K562 (cell line): Measurements from ENCODE around the gene CENPT. TPM values are rescaled to one million over a fixed set of nuclear protein-coding genes. Genes with fewer than 3 reads are reported as not detected.

Experiments
- ATAC-seq: fragments of 200-7000 bp; cut with Tn5 transposase; 3 replicates; pipeline ENCODE4 v1.9.1; 2020; ENCODE audit warnings: moderate library complexity
- BruUV-seq: library from RNA; stranded (reverse); fragments of 400-500 nt; replicated peaks from 2 replicates; lab custom pipeline; 2021; lab: Mats Ljungman, UMichigan
- CTCF ChIA-PET: fragments of 300-600 bp; formaldehyde crosslinking; extraction: SDS; loops from one replicate; lab custom pipeline; 2021; ENCODE audit warnings: low intra/inter-chr PET ratio; lab: Yijun Ruan, JAX
- POLR2A ChIA-PET: fragments of 300-600, 350-650 bp; sonication (Branson Sonifier 250); formaldehyde crosslinking; extraction: SDS; loops from one replicate; lab custom pipeline; 2021; ENCODE audit warnings: antibody characterized with exemption, inconsistent platforms; lab: Yijun Ruan, JAX
- DNase-seq, 4 experiments: peaks; one replicate each; pipeline versions ENCODE4 v3.0.0 to v3.0.0-alpha.2; 2011 to 2018; ENCODE audit warnings: low spot score in 3 of 4, mixed read lengths in 3 of 4; ENCODE audit errors: extremely low read depth in 1 of 4
- FAIRE-seq: peaks from 2 replicates; lab custom pipeline; 2011; peaks lifted over from hg19 to GRCh38; lab: Jason Lieb, UNC
- H2AFZ ChIP-seq: 2 replicates; pipeline ENCODE4 v1.6.0; 2011; ENCODE audit warnings: low read depth, low read length, control low read depth, inconsistent platforms
- H3K27ac ChIP-seq: fragments of 200-600 bp; 3 replicates; pipeline ENCODE4 v1.8.0; 2011; ENCODE audit warnings: low read depth, mild to moderate bottlenecking, control low read depth, inconsistent platforms, low read length, moderate library complexity, mixed read lengths; ENCODE audit errors: extremely low read depth
- H3K27me3 ChIP-seq, 2 experiments: fragments of 300-600 bp in 1 of 2; 2 replicates in 1 of 2; 3 replicates in 1 of 2; pipeline versions ENCODE4 v1.6.0 to v1.8.0; 2011; ENCODE audit warnings: inconsistent platforms in 2 of 2, low read length in 2 of 2, mild to moderate bottlenecking in 1 of 2, mixed read lengths in 1 of 2, moderate library complexity in 1 of 2; ENCODE audit not compliant: control insufficient read depth in 2 of 2, insufficient read depth in 2 of 2
- H3K36me3 ChIP-seq: fragments of 300-600 bp; 3 replicates; pipeline ENCODE4 v1.8.0; 2011; ENCODE audit warnings: mild to moderate bottlenecking, low read length, inconsistent platforms; ENCODE audit not compliant: control insufficient read depth, insufficient read depth
- H3K4me1 ChIP-seq, 2 experiments: fragments of 200-600 bp in 1 of 2; replicated peaks in 1 of 2; 2 replicates in 1 of 2; 3 replicates in 1 of 2; pipeline versions ENCODE4 v1.5.1 to v1.8.0; 2011; ENCODE audit warnings: inconsistent platforms in 2 of 2, low read length in 2 of 2, mild to moderate bottlenecking in 1 of 2, mixed read lengths in 1 of 2, moderate library complexity in 1 of 2; ENCODE audit not compliant: control insufficient read depth in 2 of 2, insufficient read depth in 2 of 2
- H3K4me2 ChIP-seq: 2 replicates; pipeline ENCODE4 v1.6.1; 2011; ENCODE audit warnings: low read length, control low read depth, inconsistent platforms, mixed read lengths; ENCODE audit not compliant: insufficient read depth
- H3K4me3 ChIP-seq: fragments of 200-600 bp; sonication (generic), shearing (Covaris generic); 2 replicates; pipeline ENCODE4 v1.5.1; 2016; ENCODE audit warnings: control low read depth, inconsistent platforms
- H3K79me2 ChIP-seq: fragments of 200-600 bp; 3 replicates; pipeline ENCODE4 v1.8.0; 2011; ENCODE audit warnings: low read length, inconsistent platforms; ENCODE audit not compliant: control insufficient read depth, insufficient read depth
- H3K9ac ChIP-seq, 2 experiments: 2 replicates each; pipeline versions ENCODE4 v1.6.0 to v1.6.1; 2011; ENCODE audit warnings: low read depth in 2 of 2, low read length in 2 of 2, control low read depth in 1 of 2, inconsistent platforms in 1 of 2, mild to moderate bottlenecking in 1 of 2, mixed read lengths in 1 of 2; ENCODE audit not compliant: insufficient read depth in 1 of 2
- H3K9me1 ChIP-seq: one replicate; pipeline ENCODE4 v1.6.0; 2011; ENCODE audit warnings: inconsistent platforms, mild to moderate bottlenecking, low read length, moderate library complexity; ENCODE audit not compliant: control insufficient read depth, insufficient read depth
- H3K9me3 ChIP-seq: replicated peaks from 2 replicates; pipeline ENCODE4 v1.5.1; 2011; ENCODE audit warnings: low read depth, low read length, inconsistent platforms; ENCODE audit not compliant: control insufficient read depth, insufficient read depth
- H4K20me1 ChIP-seq: replicated peaks from 2 replicates; pipeline ENCODE4 v1.6.1; 2011; ENCODE audit warnings: low read length, inconsistent platforms, mixed read lengths; ENCODE audit not compliant: control insufficient read depth, insufficient read depth
- ARID1B ChIP-seq: fragments of 450-650 bp; IDR thresholded peaks from 2 replicates; pipeline ENCODE4 v1.6.1; 2016; ENCODE audit warnings: antibody characterized with exemption, mild to moderate bottlenecking, inconsistent platforms
- CBX1 ChIP-seq: sonication (generic); IDR thresholded peaks from 2 replicates; pipeline ENCODE4 v1.6.1; 2016; ENCODE audit warnings: antibody characterized with exemption, low read depth, mild to moderate bottlenecking
- CCNT2 ChIP-seq: IDR thresholded peaks from 2 replicates; pipeline ENCODE4 v1.6.1; 2011; ENCODE audit warnings: borderline replicate concordance, low read depth, mild to moderate bottlenecking, moderate library complexity, mixed read lengths, low read length; ENCODE audit not compliant: insufficient read length; ENCODE audit errors: extremely low read depth
- IRF2 ChIP-seq: sonication (generic); formaldehyde crosslinking; IDR thresholded peaks from 2 replicates; pipeline ENCODE4 v1.8.1; 2022; ENCODE audit warnings: mild to moderate bottlenecking, missing genetic modification reagents
- POLR3A ChIP-seq: IDR thresholded peaks from 2 replicates; pipeline ENCODE4 v1.6.1; 2011; ENCODE audit warnings: borderline replicate concordance, mild to moderate bottlenecking, moderate library complexity; ENCODE audit not compliant: insufficient read length, insufficient read depth; ENCODE audit errors: extremely low read depth
- YY1 ChIP-seq, 3 experiments: IDR thresholded peaks; 2 replicates each; pipeline ENCODE4 v1.6.1; 2011; ENCODE audit warnings: low read length in 2 of 3, mild to moderate bottlenecking in 2 of 3, moderate library complexity in 2 of 3, borderline replicate concordance in 1 of 3, control low read depth in 1 of 3, low read depth in 1 of 3; ENCODE audit not compliant: insufficient read depth in 3 of 3, insufficient replicate concordance in 2 of 3, control insufficient read depth in 1 of 3, insufficient read length in 1 of 3; ENCODE audit errors: extremely low read depth in 1 of 3
- ZFP1 ChIP-seq: fragments of 450-650 bp; formaldehyde crosslinking; IDR thresholded peaks from 2 replicates; pipeline ENCODE4 v1.4.0; 2020; ENCODE audit warnings: mild to moderate bottlenecking, mixed read lengths
- ZNF699 ChIP-seq: fragments of 250-450 bp; sonication (Bioruptor Pico); IDR thresholded peaks from 2 replicates; pipeline ENCODE4 v1.8.0; 2021; ENCODE audit warnings: mild to moderate bottlenecking, moderate library complexity; ENCODE audit not compliant: insufficient replicate concordance
- WGBS: fragments of 100-300 bp; shearing (Covaris generic); methylation state at CpG from one replicate; pipeline ENCODE4 v1.1.6; 2016; ENCODE audit warnings: low coverage, mixed read lengths; ENCODE audit not compliant: insufficient coverage; ENCODE audit errors: missing lambda C conversion rate; 5-methylcytosine and 5-hydroxymethylcytosine counted together
- in situ Hi-C: fragments of 300-500 bp; cut with MboI; formaldehyde crosslinking; loops from 4 replicates; pipeline ENCODE4 v1.15.0; 2018; ENCODE audit warnings: inconsistent platforms, mixed read lengths
- intact Hi-C: fragments of 100-400 bp; cut with micrococcal nuclease; formaldehyde crosslinking; loops from 2 replicates; pipeline ENCODE4 v1.14.2; 2022
- polyA plus RNA-seq, 8 experiments: library from polyadenylated mRNA; depleted of rRNA in 4 of 8; stranded (reverse) in 5 of 8; unstranded in 3 of 8; fragments of >200 nt; fragmentation: Nextera tagmentation in 2 of 8; fragmentation: Illumina TruSeq in 1 of 8; extraction: Ambion mirVana in 2 of 8; extraction: Trizol in 1 of 8; gene quantifications; 2 replicates each; pipeline versions ENCODE4 v1.2.1 to v1.2.3, GENCODE V29; 2011 to 2014; ENCODE audit warnings: inconsistent platforms in 1 of 8, missing spikeins in 1 of 8
- total RNA-seq, 7 experiments: library from RNA; depleted of rRNA in 6 of 7; stranded (reverse); fragments of >200 nt in 6 of 7; fragmentation: Illumina TruSeq in 2 of 7; extraction: Trizol in 2 of 7; gene quantifications; 2 replicates each; pipeline versions ENCODE4 v1.2.1 to v1.2.3, GENCODE V29; 2011 to 2021; ENCODE audit warnings: low replicate concordance in 1 of 7
- TF ChIP-seq, protein P1 (sequence below), 2 experiments: fragments of 450-650 bp; IDR thresholded peaks; 2 replicates each; pipeline ENCODE4 v1.6.1; 2016
- TF ChIP-seq, protein P2 (sequence below): fragments of 450-650 bp; formaldehyde crosslinking; IDR thresholded peaks from 2 replicates; pipeline ENCODE4 v1.4.0; 2020; ENCODE audit warnings: mild to moderate bottlenecking, mixed read lengths

The CENPT gene
- total and polyA plus RNA-seq, 9 of the 15 experiments (the other 6 are each of a cell fraction or from before 2014, with no cell fraction given) = 3.6 to 94.2 (median 44.1) TPM

DNA sequence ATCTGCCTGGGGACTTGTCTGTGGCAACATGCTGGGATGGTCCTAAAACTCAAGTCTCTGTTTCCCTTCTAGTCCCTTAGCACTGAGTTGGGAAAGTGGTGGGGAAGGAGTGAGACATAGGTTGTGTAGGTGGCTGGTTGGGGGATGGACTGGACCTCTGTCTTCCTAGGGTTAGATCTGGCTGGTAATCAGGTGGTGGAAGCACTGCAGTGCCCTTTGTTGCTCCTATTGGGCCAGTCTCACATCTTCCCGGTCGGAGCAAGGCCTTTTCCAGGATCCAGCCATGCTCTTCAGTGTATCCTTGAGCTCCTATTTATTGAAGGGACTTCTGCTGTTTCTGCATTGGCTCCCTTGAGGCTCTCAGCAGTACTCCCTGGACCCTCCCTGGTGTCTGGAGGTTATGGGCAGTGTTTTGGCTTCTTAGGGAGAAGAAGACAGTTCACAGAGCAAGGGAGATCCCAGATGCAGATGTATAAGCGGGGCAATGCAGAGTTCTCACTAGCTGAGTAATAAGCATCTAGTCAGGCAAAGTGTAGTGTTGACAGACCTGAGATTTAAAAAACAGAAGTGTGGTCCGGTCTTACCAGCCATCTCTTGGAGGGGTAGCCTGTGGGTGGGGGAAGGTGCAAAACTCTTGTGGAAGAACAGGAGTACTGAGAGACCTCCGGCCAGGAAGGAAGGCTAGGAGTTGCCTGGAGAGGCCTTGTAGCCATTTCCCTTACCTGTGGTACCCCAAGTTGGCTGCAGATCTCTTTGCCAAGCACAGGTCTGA lies 2.0 kb downstream of the CENPT start:
- Histone ChIP-seq H3K4me3 (peak overlapping the region; percentile 99), H4K20me1 (no peaks in the 10 kb centered on the region; the same call in 1 of the 2 replicates), H2AFZ (peak overlapping the region; percentile 81; the same call in 1 of the 2 replicates), H3K27me3 (no peaks in the 10 kb centered on the region), H3K27ac (peak overlapping the region; percentile 77), H3K79me2 (peaks cover 76% of the 10 kb centered on the region), H3K9me1 (peaks cover 4% of the 10 kb centered on the region), H3K9me3 (no peaks in the 10 kb centered on the region), H3K4me2 (peak overlapping the region; percentile 84), H3K36me3 (peaks cover 27% of the 10 kb centered on the region), H3K4me1 (peaks cover 37 to 57% of the 10 kb centered on the region in 2 experiments), H3K9ac (peak overlapping the region; percentile 94; a peak in 3 of 4 replicates)
- ATAC-seq (no peak), DNase-seq (peak in 1 of 4 experiments; percentile 20), FAIRE-seq (peak; percentile 11)
- TF ChIP-seq CCNT2 (no peak), ZNF699 (CRISPR knock-in tag) (no peak), ARID1B (no peak), YY1 (IDR thresholded peaks at IDR 0.05; ENCODE audit: borderline replicate concordance in 1 of 3, control insufficient read depth in 1 of 3, extremely low read depth in 1 of 3, insufficient read depth in 3 of 3, insufficient read length in 1 of 3, insufficient replicate concordance in 2 of 3, low read depth in 1 of 3, low read length in 2 of 3) (no peak), IRF2 (no peak), ZFP1 (CRISPR knock-in tag) (no peak), POLR3A (no peak), CBX1 (no peak)
- TF ChIP-seq, protein P1, sequence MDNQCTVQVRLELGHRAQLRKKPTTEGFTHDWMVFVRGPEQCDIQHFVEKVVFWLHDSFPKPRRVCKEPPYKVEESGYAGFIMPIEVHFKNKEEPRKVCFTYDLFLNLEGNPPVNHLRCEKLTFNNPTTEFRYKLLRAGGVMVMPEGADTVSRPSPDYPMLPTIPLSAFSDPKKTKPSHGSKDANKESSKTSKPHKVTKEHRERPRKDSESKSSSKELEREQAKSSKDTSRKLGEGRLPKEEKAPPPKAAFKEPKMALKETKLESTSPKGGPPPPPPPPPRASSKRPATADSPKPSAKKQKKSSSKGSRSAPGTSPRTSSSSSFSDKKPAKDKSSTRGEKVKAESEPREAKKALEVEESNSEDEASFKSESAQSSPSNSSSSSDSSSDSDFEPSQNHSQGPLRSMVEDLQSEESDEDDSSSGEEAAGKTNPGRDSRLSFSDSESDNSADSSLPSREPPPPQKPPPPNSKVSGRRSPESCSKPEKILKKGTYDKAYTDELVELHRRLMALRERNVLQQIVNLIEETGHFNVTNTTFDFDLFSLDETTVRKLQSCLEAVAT (IDR thresholded peaks at IDR 0.05) = no peak
- TF ChIP-seq, protein P2, sequence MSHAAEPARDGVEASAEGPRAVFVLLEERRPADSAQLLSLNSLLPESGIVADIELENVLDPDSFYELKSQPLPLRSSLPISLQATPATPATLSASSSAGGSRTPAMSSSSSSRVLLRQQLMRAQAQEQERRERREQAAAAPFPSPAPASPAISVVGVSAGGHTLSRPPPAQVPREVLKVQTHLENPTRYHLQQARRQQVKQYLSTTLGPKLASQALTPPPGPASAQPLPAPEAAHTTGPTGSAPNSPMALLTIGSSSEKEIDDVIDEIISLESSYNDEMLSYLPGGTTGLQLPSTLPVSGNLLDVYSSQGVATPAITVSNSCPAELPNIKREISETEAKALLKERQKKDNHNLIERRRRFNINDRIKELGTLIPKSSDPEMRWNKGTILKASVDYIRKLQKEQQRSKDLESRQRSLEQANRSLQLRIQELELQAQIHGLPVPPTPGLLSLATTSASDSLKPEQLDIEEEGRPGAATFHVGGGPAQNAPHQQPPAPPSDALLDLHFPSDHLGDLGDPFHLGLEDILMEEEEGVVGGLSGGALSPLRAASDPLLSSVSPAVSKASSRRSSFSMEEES (CRISPR knock-in tag) = no peak
- in situ Hi-C loops (no loop called here), intact Hi-C loops (loop anchor here (2.0 kb wide), 1 partner anchor 47 kb away; the partner anchor contains the start of gene PSKH1)
- BruUV-seq = no TSS peak
- ChIA-PET CTCF (no interaction called here), POLR2A (interaction anchor here (0.6 to 2.7 kb wide), 15 partner anchors 10 to 383 kb away, joined by 3 to 10 read pairs (median 4); partner anchors contain the start of genes NFATC3 and PARD6A)
- 37% methylated on average over 5 of the region's 5 CpGs for WGBS
